ENCODE data around the gene NCOA1. TPM values are rescaled to one million over a fixed set of nuclear protein-coding genes. Genes with fewer than 3 reads are reported as not detected.

NCOA1 gene
- total RNA-seq, 1 experiment from 2014 or later, result 37.1 TPM

- ChIA-PET POLR2A (no interaction called here), CTCF (no interaction called here)
- no peaks in the 10 kb centered on the region for H3K36me3 ChIP-seq (ENCODE audit: control insufficient read depth, insufficient read depth, low read length)
- DNase-seq, result no peak
- Mint-ChIP-seq H3K9me3 (ENCODE audit: unreplicated experiment) (no peaks in the 10 kb centered on the region), H3K27ac (ENCODE audit: unreplicated experiment) (no peak overlapping the region), H3K4me1 (ENCODE audit: low read depth, unreplicated experiment) (no peaks in the 10 kb centered on the region), H3K36me3 (ENCODE audit: insufficient read depth, unreplicated experiment) (no peaks in the 10 kb centered on the region), H3K27me3 (ENCODE audit: insufficient read depth, unreplicated experiment) (no peaks in the 10 kb centered on the region), H3K4me3 (ENCODE audit: unreplicated experiment) (no peak overlapping the region)
- no peaks in the 10 kb centered on the region for H3K9me3 ChIP-seq
- TF ChIP-seq CTCF (IDR thresholded peaks at IDR 0.05; ENCODE audit: insufficient read depth in 1 of 2, low read depth in 1 of 2, low read length in 1 of 2, severe bottlenecking in 1 of 2, unreplicated experiment in 1 of 2), result no peak
- peaks cover 5% of the 10 kb centered on the region; the same call in 1 of the 2 replicates for H3K4me1 ChIP-seq
- H3K4me3 ChIP-seq (ENCODE audit: low read depth, low read length), result no peak overlapping the region
- no TSS peak for BruUV-seq (replicated peaks)
- intact Hi-C loops (cut with micrococcal nuclease; ENCODE audit: unreplicated experiment), result no loop called here
- no peaks in the 10 kb centered on the region for H3K27me3 ChIP-seq (replicated peaks; ENCODE audit: control insufficient read depth, insufficient read depth, low read length)
Measured at GRCh38 chr2:24617424-24617823, 126.4 kb downstream of the NCOA1 start.

GRCh38 chr2:24618144-24618543, 127.1 kb downstream of the NCOA1 start:
- H3K27me3 Mint-ChIP-seq (ENCODE audit: insufficient read depth, unreplicated experiment), result no peaks in the 10 kb centered on the region
- intact Hi-C loops (cut with micrococcal nuclease; ENCODE audit: unreplicated experiment), result no loop called here
- H3K27me3 ChIP-seq (replicated peaks; ENCODE audit: control insufficient read depth, insufficient read depth, low read length), result no peaks in the 10 kb centered on the region
- POLR2A ChIA-PET, result no interaction called here
- peaks cover 5% of the 10 kb centered on the region; the same call in 1 of the 2 replicates for H3K4me1 ChIP-seq
- H3K36me3 Mint-ChIP-seq (ENCODE audit: insufficient read depth, unreplicated experiment), result no peaks in the 10 kb centered on the region
- H3K36me3 ChIP-seq (ENCODE audit: control insufficient read depth, insufficient read depth, low read length), result no peaks in the 10 kb centered on the region
- TF ChIP-seq CTCF (IDR thresholded peaks at IDR 0.05; ENCODE audit: insufficient read depth in 1 of 2, low read depth in 1 of 2, low read length in 1 of 2, severe bottlenecking in 1 of 2, unreplicated experiment in 1 of 2), result no peak
- H3K27ac Mint-ChIP-seq (ENCODE audit: unreplicated experiment), result no peak overlapping the region
- CTCF ChIA-PET, result no interaction called here
- H3K4me1 Mint-ChIP-seq (ENCODE audit: low read depth, unreplicated experiment), result no peaks in the 10 kb centered on the region
- H3K9me3 ChIP-seq, result no peaks in the 10 kb centered on the region
- no peak overlapping the region for H3K4me3 Mint-ChIP-seq (ENCODE audit: unreplicated experiment)
- BruUV-seq (replicated peaks), result no TSS peak
- H3K9me3 Mint-ChIP-seq (ENCODE audit: unreplicated experiment), result no peaks in the 10 kb centered on the region
- H3K4me3 ChIP-seq (ENCODE audit: low read depth, low read length), result no peak overlapping the region
- DNase-seq, result no peak

GRCh38 chr2:24618680-24619079, 127.6 kb downstream of the NCOA1 start:
- ChIA-PET POLR2A (no interaction called here), CTCF (no interaction called here)
- Histone ChIP-seq H3K4me3 (ENCODE audit: low read depth, low read length) (no peak overlapping the region), H3K4me1 (peaks cover 5% of the 10 kb centered on the region; the same call in 1 of the 2 replicates), H3K9me3 (no peaks in the 10 kb centered on the region), H3K27me3 (replicated peaks; ENCODE audit: control insufficient read depth, insufficient read depth, low read length) (no peaks in the 10 kb centered on the region), H3K36me3 (ENCODE audit: control insufficient read depth, insufficient read depth, low read length) (no peaks in the 10 kb centered on the region)
- Mint-ChIP-seq H3K27ac (ENCODE audit: unreplicated experiment) (no peak overlapping the region), H3K36me3 (ENCODE audit: insufficient read depth, unreplicated experiment) (no peaks in the 10 kb centered on the region), H3K27me3 (ENCODE audit: insufficient read depth, unreplicated experiment) (no peaks in the 10 kb centered on the region), H3K4me3 (ENCODE audit: unreplicated experiment) (no peak overlapping the region), H3K4me1 (ENCODE audit: low read depth, unreplicated experiment) (no peaks in the 10 kb centered on the region), H3K9me3 (ENCODE audit: unreplicated experiment) (no peaks in the 10 kb centered on the region)
- no peak for DNase-seq
- intact Hi-C loops (cut with micrococcal nuclease; ENCODE audit: unreplicated experiment), result no loop called here
- TF ChIP-seq CTCF (IDR thresholded peaks at IDR 0.05; ENCODE audit: insufficient read depth in 1 of 2, low read depth in 1 of 2, low read length in 1 of 2, severe bottlenecking in 1 of 2, unreplicated experiment in 1 of 2), result no peak
- BruUV-seq (replicated peaks), result no TSS peak

Measured in Caco-2 (cell line).